WTC11 (cell line): ENCODE data around the gene FOXO3. TPM values are rescaled to one million over a fixed set of nuclear protein-coding genes. Genes with fewer than 3 reads are reported as not detected.

Source experiments
- ATAC-seq: fragments of 200-7000 bp; cut with Tn5 transposase; 2 replicates; pipeline ENCODE4 v1.10.0; 2021; ENCODE audit warnings: mild to moderate bottlenecking, moderate library complexity
- CTCF ChIA-PET: fragments of 300-600 bp; sonication (Branson Sonifier 250); formaldehyde crosslinking; loops from one replicate; lab custom pipeline; 2021; ENCODE audit warnings: antibody characterized with exemption; lab: Charles Lee
- POLR2A ChIA-PET: fragments of 350-600 bp; sonication (Branson Sonifier 250); formaldehyde crosslinking; loops from one replicate; lab custom pipeline; 2021; ENCODE audit warnings: antibody characterized with exemption; lab: Charles Lee
- DNase-seq: peaks from one replicate; pipeline ENCODE4 v3.0.0; 2021; ENCODE audit warnings: low spot score
- H3K27ac Mint-ChIP-seq: 2 replicates; pipeline ENCODE4 v1.8.0; 2021; ENCODE audit warnings: mixed read lengths
- H3K27me3 Mint-ChIP-seq: 2 replicates; pipeline ENCODE4 v1.8.0; 2021; ENCODE audit warnings: low read depth, mild to moderate bottlenecking, moderate library complexity, mixed read lengths
- H3K36me3 Mint-ChIP-seq: 2 replicates; pipeline ENCODE4 v1.8.0; 2021; ENCODE audit warnings: mixed read lengths
- H3K4me1 Mint-ChIP-seq: 2 replicates; pipeline ENCODE4 v1.8.0; 2022; ENCODE audit warnings: mixed read lengths
- H3K4me3 Mint-ChIP-seq: 2 replicates; pipeline ENCODE4 v1.8.0; 2021; ENCODE audit warnings: mild to moderate bottlenecking, moderate library complexity, mixed read lengths
- H3K9me3 Mint-ChIP-seq: 2 replicates; pipeline ENCODE4 v1.8.0; 2021; ENCODE audit warnings: mixed read lengths
- CBFB ChIP-seq: sonication (generic); formaldehyde crosslinking; IDR thresholded peaks from 2 replicates; pipeline ENCODE4 v1.8.1; 2022; ENCODE audit warnings: mild to moderate bottlenecking, low read depth, missing genetic modification reagents
- GRHL2 ChIP-seq: fragments of 250-450 bp; sonication (Bioruptor Pico); IDR thresholded peaks from 2 replicates; pipeline ENCODE4 v1.8.0; 2022; ENCODE audit warnings: mild to moderate bottlenecking, moderate library complexity; ENCODE audit not compliant: insufficient replicate concordance, severe bottlenecking
- GTF2I ChIP-seq: fragments of 250-450 bp; sonication (Bioruptor Pico); conservative IDR thresholded peaks from 2 replicates; pipeline ENCODE4 v1.4.0; 2021; ENCODE audit warnings: mild to moderate bottlenecking
- NR3C1 ChIP-seq: sonication (generic); formaldehyde crosslinking; conservative IDR thresholded peaks from 2 replicates; pipeline ENCODE4 v1.8.1; 2023; ENCODE audit warnings: low read depth, mild to moderate bottlenecking, missing genetic modification reagents
- SMAD3 ChIP-seq: sonication (generic); formaldehyde crosslinking; IDR thresholded peaks from 2 replicates; pipeline ENCODE4 v1.8.0; 2022; ENCODE audit warnings: missing genetic modification reagents, mild to moderate bottlenecking, borderline replicate concordance
- ZNF219 ChIP-seq: sonication (generic); formaldehyde crosslinking; IDR thresholded peaks from 2 replicates; pipeline ENCODE4 v1.8.0; 2023; ENCODE audit warnings: missing genetic modification reagents, mild to moderate bottlenecking, borderline replicate concordance
- ZNF671 ChIP-seq: fragments of 250-450 bp; sonication (Bioruptor Pico); IDR thresholded peaks from 2 replicates; pipeline ENCODE4 v1.8.0; 2021; ENCODE audit warnings: mild to moderate bottlenecking
- total RNA-seq: library from RNA; stranded (reverse); gene quantifications from 3 replicates; pipeline ENCODE4 v1.2.3, GENCODE V29; 2021
- TF ChIP-seq, protein P1 (sequence below): sonication (generic); formaldehyde crosslinking; IDR thresholded peaks from 2 replicates; pipeline ENCODE4 v1.8.0; 2022; ENCODE audit warnings: mild to moderate bottlenecking, missing genetic modification reagents
- TF ChIP-seq, protein P2 (sequence below): sonication (generic); formaldehyde crosslinking; IDR thresholded peaks from 2 replicates; pipeline ENCODE4 v1.8.1; 2022; ENCODE audit warnings: mild to moderate bottlenecking, moderate library complexity, missing genetic modification reagents
- TF ChIP-seq, protein P3 (sequence below): fragments of 200-600 bp; IDR thresholded peaks from 2 replicates; pipeline ENCODE4 v1.8.0; 2022; ENCODE audit warnings: antibody characterized with exemption
- TF ChIP-seq, protein P4 (sequence below): sonication (generic); formaldehyde crosslinking; IDR thresholded peaks from 2 replicates; pipeline ENCODE4 v1.8.1; 2023; ENCODE audit warnings: mild to moderate bottlenecking, missing genetic modification reagents
- TF ChIP-seq, protein P5 (sequence below): fragments of 250-450 bp; sonication (Bioruptor Pico); conservative IDR thresholded peaks from 2 replicates; pipeline ENCODE4 v1.9.0; 2021; ENCODE audit warnings: mild to moderate bottlenecking

Gene FOXO3
- total RNA-seq, 1 experiment from 2014 or later: 15.6 TPM

GRCh38 chr6:108591040-108591816, 30.5 kb downstream of the FOXO3 start:
- no peak for DNase-seq
- Mint-ChIP-seq H3K9me3 (no peaks in the 10 kb centered on the region), H3K27ac (peak overlapping the region; percentile 60), H3K4me3 (no peak overlapping the region), H3K36me3 (no peaks in the 10 kb centered on the region), H3K27me3 (no peaks in the 10 kb centered on the region), H3K4me1 (peaks cover 86% of the 10 kb centered on the region)
- ATAC-seq: no peak
- TF ChIP-seq, protein P1, sequence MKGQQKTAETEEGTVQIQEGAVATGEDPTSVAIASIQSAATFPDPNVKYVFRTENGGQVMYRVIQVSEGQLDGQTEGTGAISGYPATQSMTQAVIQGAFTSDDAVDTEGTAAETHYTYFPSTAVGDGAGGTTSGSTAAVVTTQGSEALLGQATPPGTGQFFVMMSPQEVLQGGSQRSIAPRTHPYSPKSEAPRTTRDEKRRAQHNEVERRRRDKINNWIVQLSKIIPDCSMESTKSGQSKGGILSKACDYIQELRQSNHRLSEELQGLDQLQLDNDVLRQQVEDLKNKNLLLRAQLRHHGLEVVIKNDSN (CRISPR knock-in tag): no peak
- TF ChIP-seq GTF2I (CRISPR knock-in tag) (no peak), SMAD3 (CRISPR knock-in tag) (no peak), ZNF219 (no peak), NR3C1 (no peak), ZNF671 (CRISPR knock-in tag) (no peak), CBFB (CRISPR knock-in tag) (no peak), GRHL2 (CRISPR knock-in tag) (no peak)
- TF ChIP-seq, protein P2, sequence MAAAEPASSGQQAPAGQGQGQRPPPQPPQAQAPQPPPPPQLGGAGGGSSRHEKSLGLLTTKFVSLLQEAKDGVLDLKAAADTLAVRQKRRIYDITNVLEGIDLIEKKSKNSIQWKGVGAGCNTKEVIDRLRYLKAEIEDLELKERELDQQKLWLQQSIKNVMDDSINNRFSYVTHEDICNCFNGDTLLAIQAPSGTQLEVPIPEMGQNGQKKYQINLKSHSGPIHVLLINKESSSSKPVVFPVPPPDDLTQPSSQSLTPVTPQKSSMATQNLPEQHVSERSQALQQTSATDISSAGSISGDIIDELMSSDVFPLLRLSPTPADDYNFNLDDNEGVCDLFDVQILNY (CRISPR knock-in tag): no peak
- TF ChIP-seq, protein P3, sequence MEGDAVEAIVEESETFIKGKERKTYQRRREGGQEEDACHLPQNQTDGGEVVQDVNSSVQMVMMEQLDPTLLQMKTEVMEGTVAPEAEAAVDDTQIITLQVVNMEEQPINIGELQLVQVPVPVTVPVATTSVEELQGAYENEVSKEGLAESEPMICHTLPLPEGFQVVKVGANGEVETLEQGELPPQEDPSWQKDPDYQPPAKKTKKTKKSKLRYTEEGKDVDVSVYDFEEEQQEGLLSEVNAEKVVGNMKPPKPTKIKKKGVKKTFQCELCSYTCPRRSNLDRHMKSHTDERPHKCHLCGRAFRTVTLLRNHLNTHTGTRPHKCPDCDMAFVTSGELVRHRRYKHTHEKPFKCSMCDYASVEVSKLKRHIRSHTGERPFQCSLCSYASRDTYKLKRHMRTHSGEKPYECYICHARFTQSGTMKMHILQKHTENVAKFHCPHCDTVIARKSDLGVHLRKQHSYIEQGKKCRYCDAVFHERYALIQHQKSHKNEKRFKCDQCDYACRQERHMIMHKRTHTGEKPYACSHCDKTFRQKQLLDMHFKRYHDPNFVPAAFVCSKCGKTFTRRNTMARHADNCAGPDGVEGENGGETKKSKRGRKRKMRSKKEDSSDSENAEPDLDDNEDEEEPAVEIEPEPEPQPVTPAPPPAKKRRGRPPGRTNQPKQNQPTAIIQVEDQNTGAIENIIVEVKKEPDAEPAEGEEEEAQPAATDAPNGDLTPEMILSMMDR: no peak
- TF ChIP-seq, protein P4, sequence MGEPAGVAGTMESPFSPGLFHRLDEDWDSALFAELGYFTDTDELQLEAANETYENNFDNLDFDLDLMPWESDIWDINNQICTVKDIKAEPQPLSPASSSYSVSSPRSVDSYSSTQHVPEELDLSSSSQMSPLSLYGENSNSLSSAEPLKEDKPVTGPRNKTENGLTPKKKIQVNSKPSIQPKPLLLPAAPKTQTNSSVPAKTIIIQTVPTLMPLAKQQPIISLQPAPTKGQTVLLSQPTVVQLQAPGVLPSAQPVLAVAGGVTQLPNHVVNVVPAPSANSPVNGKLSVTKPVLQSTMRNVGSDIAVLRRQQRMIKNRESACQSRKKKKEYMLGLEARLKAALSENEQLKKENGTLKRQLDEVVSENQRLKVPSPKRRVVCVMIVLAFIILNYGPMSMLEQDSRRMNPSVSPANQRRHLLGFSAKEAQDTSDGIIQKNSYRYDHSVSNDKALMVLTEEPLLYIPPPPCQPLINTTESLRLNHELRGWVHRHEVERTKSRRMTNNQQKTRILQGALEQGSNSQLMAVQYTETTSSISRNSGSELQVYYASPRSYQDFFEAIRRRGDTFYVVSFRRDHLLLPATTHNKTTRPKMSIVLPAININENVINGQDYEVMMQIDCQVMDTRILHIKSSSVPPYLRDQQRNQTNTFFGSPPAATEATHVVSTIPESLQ (CRISPR knock-in tag): no peak
- CTCF ChIA-PET: no interaction called here
- POLR2A ChIA-PET: no interaction called here

GRCh38 chr6:108592371-108593337, 31.9 kb downstream of the FOXO3 start:
- ATAC-seq (no peak), DNase-seq (no peak)
- Mint-ChIP-seq H3K4me3 (no peak overlapping the region), H3K9me3 (no peaks in the 10 kb centered on the region), H3K27me3 (no peaks in the 10 kb centered on the region), H3K27ac (peak overlapping the region; percentile 55)
- CTCF ChIA-PET: interaction anchor here (0.8 to 1.2 kb wide), 2 partner anchors 34 to 76 kb away, joined by 3 read pairs; no protein-coding TSS in a partner anchor
- no peak for TF ChIP-seq ZNF671 (CRISPR knock-in tag)
- TF ChIP-seq, protein P5, sequence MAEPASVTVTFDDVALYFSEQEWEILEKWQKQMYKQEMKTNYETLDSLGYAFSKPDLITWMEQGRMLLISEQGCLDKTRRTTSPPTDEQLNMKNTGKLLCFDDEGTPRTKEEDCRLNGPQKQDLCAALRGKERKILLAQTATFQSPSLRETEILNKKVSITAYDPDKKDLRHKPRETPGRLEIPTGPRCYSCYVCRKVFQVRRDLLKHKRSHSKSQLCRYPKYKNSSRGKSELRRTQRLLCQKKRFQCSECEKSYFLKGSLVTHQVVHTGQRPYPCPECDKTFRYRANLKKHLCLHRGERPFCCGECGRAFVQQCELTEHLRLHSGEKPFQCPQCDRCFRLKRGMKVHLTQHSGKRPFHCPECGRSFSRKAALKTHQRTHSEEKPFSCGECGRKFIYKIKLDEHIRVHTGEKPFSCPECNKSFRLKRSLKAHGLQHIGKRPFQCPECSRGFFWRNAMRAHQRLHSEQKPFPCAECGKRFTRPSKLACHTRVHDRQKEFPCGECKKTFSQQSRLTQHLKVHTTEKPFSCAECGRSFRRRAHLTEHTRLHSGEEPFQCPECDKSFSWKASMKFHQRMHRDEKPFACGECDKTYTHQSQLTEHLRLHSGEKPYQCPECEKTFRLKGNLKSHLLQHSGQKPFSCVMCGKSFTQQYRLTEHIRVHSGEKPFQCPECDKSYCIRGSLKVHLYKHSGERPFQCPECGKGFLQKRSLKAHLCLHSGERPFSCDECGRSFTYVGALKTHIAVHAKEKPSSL (CRISPR knock-in tag): no peak
- TF ChIP-seq, all 79 proteins: peak for 0
- Mint-ChIP-seq H3K36me3 (no peaks in the 10 kb centered on the region), H3K4me1 (peaks cover 78% of the 10 kb centered on the region)
- POLR2A ChIA-PET: no interaction called here
